ENCODE data around the gene RGL4.

DNA sequence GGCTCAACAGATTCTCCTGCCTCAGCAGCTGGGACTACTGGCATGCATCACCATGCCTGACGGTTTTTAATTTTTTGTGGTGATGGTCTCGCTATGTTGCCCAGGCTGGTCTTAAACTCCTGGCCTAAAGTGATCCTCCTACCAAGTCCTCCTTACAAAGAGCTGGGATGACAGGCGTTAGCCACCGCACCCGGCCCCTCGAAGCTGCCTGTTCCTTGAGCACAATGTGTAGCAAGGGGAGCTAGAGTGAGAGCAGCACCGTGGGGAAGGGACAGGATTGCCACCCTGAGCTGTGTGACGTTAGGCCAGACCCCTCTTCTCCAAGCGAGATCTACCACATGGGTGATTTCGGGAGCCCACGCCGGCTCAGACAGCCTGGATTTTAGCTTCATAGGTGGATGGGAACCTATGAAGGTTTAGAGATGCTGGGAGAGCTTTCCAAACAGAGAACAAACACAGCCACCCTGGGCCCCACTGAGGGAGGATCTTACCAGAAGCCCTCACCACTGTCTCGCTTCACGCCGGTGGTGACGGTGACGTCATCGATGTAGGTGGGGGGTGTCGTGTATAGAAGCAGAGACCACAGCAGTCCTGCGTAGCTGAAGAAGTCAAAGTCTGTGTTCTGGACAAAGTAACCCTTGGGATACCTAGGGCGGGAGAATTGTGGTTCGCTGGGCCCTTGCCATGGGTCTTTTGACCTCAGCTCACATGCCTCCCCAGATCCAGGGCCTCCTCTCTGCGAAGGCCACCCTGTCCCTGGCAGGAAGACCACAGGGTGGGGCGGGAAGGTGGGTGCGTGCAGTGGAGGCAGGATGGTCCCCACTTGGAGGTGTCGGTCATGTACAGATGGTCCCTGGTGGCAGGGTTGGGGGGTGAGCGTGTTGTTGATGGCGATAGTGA is 23.1 kb downstream of the RGL4 start:
- TF ChIP-seq, protein P1, sequence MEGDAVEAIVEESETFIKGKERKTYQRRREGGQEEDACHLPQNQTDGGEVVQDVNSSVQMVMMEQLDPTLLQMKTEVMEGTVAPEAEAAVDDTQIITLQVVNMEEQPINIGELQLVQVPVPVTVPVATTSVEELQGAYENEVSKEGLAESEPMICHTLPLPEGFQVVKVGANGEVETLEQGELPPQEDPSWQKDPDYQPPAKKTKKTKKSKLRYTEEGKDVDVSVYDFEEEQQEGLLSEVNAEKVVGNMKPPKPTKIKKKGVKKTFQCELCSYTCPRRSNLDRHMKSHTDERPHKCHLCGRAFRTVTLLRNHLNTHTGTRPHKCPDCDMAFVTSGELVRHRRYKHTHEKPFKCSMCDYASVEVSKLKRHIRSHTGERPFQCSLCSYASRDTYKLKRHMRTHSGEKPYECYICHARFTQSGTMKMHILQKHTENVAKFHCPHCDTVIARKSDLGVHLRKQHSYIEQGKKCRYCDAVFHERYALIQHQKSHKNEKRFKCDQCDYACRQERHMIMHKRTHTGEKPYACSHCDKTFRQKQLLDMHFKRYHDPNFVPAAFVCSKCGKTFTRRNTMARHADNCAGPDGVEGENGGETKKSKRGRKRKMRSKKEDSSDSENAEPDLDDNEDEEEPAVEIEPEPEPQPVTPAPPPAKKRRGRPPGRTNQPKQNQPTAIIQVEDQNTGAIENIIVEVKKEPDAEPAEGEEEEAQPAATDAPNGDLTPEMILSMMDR (IDR thresholded peaks at IDR 0.05): no peak
- no peak for TF ChIP-seq POLR2A (IDR thresholded peaks at IDR 0.05)
- no peak for TF ChIP-seq POLR2AphosphoS5 (IDR thresholded peaks at IDR 0.05)

Measured in stomach (tissue), 4 donors.